Glutamatergic neuron (in vitro differentiated cells): ENCODE results near the gene CHD9NB. TPM values are rescaled to one million over a fixed set of nuclear protein-coding genes. Genes with fewer than 3 reads are reported as not detected.
"Not testable (repeated sequence)": the region's sequence is repeated elsewhere in the genome, so short reads cannot be mapped to it uniquely, and the experiment has no call there.

ENCODE experiments used
- DNase-seq: peaks from one replicate; pipeline ENCODE4 v3.0.0; 2022
- H3K27ac Mint-ChIP-seq: one replicate; pipeline ENCODE4 v1.8.0; 2020; ENCODE audit warnings: mild to moderate bottlenecking, mixed read lengths, inconsistent platforms; ENCODE audit not compliant: unreplicated experiment
- H3K27me3 Mint-ChIP-seq: one replicate; pipeline ENCODE4 v1.8.0; 2020; ENCODE audit warnings: mild to moderate bottlenecking, moderate library complexity, mixed read lengths, inconsistent platforms; ENCODE audit not compliant: unreplicated experiment
- H3K36me3 Mint-ChIP-seq: one replicate; pipeline ENCODE4 v1.8.0; 2020; ENCODE audit warnings: mild to moderate bottlenecking, mixed read lengths, inconsistent platforms; ENCODE audit not compliant: unreplicated experiment
- H3K4me1 Mint-ChIP-seq: one replicate; pipeline ENCODE4 v1.8.0; 2020; ENCODE audit warnings: mild to moderate bottlenecking, low read depth, mixed read lengths, inconsistent platforms; ENCODE audit not compliant: unreplicated experiment
- H3K4me3 Mint-ChIP-seq: one replicate; pipeline ENCODE4 v1.8.0; 2020; ENCODE audit warnings: mild to moderate bottlenecking, mixed read lengths, inconsistent platforms; ENCODE audit not compliant: unreplicated experiment
- H3K9me3 Mint-ChIP-seq: one replicate; pipeline ENCODE4 v1.8.0; 2020; ENCODE audit warnings: mild to moderate bottlenecking, moderate library complexity, mixed read lengths, inconsistent platforms; ENCODE audit not compliant: unreplicated experiment
- total RNA-seq: library from RNA; stranded (reverse); fragmentation: NEBNext Ultra II Directional; extraction: Animal tissue kit (Norgen Biotek cat#: 25700); gene quantifications from one replicate; pipeline ENCODE4 v1.2.1, GENCODE V29; 2021; ENCODE audit not compliant: unreplicated experiment
- TF ChIP-seq, protein P1 (sequence below): fragments of 200-600 bp; sonication (generic); IDR thresholded peaks from one replicate; pipeline ENCODE4 v1.5.0; 2021; ENCODE audit not compliant: partially characterized antibody, unreplicated experiment

The CHD9NB gene
- total RNA-seq, 1 donor from 2014 or later: 1.8 TPM

DNA sequence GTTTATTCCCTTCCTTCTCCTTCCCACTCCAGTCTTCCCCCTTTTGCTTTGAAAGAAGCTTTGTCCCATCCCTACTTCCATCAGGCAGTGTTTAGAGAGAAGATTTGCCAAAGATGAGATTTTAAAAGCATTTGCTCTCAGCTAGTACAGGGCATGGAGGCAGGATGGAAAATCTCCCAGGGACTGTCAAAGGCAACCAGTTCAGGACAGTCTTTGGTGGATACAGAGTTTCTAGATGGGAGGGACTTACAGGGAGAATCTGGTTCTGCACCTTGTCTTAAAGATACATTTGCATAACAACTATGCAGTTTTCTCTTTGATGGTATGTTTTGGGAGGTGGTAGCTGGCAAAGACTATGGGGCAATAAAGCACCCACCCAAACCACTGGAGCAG is 28.3 kb upstream of the CHD9NB start:
- DNase-seq: no peak
- TF ChIP-seq, protein P1, sequence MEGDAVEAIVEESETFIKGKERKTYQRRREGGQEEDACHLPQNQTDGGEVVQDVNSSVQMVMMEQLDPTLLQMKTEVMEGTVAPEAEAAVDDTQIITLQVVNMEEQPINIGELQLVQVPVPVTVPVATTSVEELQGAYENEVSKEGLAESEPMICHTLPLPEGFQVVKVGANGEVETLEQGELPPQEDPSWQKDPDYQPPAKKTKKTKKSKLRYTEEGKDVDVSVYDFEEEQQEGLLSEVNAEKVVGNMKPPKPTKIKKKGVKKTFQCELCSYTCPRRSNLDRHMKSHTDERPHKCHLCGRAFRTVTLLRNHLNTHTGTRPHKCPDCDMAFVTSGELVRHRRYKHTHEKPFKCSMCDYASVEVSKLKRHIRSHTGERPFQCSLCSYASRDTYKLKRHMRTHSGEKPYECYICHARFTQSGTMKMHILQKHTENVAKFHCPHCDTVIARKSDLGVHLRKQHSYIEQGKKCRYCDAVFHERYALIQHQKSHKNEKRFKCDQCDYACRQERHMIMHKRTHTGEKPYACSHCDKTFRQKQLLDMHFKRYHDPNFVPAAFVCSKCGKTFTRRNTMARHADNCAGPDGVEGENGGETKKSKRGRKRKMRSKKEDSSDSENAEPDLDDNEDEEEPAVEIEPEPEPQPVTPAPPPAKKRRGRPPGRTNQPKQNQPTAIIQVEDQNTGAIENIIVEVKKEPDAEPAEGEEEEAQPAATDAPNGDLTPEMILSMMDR: no peak
- Mint-ChIP-seq H3K27me3 (peaks cover 18% of the 10 kb centered on the region), H3K4me1 (peaks cover 57% of the 10 kb centered on the region), H3K27ac (peak overlapping the region; percentile 92), H3K4me3 (peak overlapping the region; percentile 56), H3K36me3 (no peaks in the 10 kb centered on the region), H3K9me3 (peaks cover 13% of the 10 kb centered on the region)

DNA sequence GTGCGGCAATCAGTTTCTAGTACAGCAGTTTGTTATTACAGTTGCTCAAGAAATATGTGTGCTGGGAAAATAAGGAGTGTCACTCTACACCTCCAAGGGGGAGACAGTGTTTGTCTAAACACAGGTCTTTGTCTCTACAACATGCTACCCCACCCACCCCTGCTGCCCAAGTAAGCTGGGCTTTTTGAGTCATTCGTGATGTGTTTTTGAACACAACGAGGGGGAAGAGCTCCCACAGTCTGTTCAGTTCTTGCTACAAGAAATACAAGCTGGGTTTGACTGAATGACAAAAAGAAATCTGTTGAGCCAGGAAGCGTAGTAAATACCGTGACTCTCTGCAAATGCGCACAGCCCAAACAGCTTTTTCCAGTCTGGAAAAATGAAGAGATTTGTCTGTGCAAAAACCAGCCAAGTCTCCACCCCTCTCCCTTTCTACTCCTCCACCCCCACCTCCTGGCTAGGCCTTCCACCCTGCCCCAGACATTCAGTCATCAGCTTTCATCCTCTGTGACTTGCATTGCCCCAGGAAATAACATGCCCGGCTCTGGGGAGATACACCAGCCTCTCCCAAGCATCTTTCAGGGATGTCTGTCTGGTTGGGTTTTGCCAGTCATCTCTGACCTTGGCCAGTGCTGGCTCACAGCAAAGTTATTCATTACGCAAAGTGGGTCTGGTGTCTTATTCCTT is 27.8 kb upstream of the CHD9NB start:
- Mint-ChIP-seq H3K4me1 (peaks cover 52% of the 10 kb centered on the region), H3K27me3 (peaks cover 14% of the 10 kb centered on the region), H3K27ac (peak overlapping the region; percentile 92), H3K4me3 (peak overlapping the region; percentile 56), H3K9me3 (peaks cover 11% of the 10 kb centered on the region), H3K36me3 (peaks cover 5% of the 10 kb centered on the region)
- no peak for DNase-seq
- TF ChIP-seq, protein P1: no peak

DNA sequence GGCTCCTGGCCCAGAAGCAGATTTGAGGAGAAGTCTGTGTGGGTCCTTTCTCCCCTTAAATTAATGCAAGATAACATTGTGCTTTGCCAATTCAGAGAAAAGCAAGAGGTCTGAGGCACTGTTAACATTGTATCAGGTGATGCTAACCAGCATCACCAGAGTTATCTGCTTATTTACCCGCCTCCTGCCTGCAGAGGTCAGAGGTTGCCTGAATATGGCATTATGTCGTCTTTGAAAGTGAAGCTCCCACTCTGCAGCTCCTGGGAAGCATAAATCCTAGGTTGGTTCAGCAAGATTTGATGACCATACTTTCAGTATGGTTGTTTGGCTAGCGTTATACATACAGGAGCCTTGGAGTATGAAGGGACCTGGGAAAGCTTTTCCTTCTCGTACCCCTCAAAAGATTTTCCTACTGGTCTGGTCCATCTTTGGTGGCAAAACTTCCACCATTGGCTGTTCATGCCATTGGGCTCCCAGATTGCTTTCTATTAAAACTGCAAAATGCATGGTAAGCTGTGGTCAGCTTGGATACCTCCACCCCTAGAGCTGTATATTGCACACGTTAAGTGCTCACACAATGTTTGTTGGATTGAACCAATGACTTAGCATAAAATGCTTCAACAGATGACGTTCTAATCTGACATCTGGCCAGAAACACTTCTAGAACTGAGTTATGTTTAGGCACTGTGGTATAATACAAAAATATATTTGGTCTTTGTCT is 26.2 kb upstream of the CHD9NB start:
- Mint-ChIP-seq H3K36me3 (peaks cover 13% of the 10 kb centered on the region), H3K9me3 (peaks cover 7% of the 10 kb centered on the region), H3K27me3 (peaks cover 8% of the 10 kb centered on the region), H3K27ac (no peak overlapping the region), H3K4me1 (peaks cover 39% of the 10 kb centered on the region), H3K4me3 (no peak overlapping the region)
- TF ChIP-seq, protein P1: no peak
- no peak for DNase-seq

DNA sequence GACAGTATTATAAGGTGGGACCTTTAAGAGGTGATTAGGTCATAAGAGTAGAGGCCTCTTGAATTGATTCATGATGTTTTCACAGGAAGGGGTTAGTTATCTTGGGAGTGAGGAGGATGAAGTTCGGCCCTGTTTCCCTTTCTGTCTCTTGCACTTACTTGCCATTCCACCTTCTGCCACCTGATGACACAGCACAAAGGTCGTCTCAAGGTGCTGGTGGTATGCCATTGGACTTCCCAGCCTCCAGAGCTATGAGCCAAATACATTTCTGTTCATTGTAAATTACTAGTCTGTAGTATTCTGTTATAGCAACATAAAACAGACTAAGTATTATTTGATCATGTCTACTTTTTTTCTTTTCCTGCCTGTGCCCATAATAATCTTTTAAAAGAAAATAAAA is 25.6 kb upstream of the CHD9NB start:
- peaks cover 9% of the 10 kb centered on the region for H3K9me3 Mint-ChIP-seq
- H3K36me3 Mint-ChIP-seq: peaks cover 17% of the 10 kb centered on the region
- H3K27ac Mint-ChIP-seq: no peak overlapping the region
- TF ChIP-seq, protein P1: no peak
- H3K27me3 Mint-ChIP-seq: peaks cover 8% of the 10 kb centered on the region
- H3K4me1 Mint-ChIP-seq: peaks cover 32% of the 10 kb centered on the region
- DNase-seq: no peak
- no peak overlapping the region for H3K4me3 Mint-ChIP-seq

DNA sequence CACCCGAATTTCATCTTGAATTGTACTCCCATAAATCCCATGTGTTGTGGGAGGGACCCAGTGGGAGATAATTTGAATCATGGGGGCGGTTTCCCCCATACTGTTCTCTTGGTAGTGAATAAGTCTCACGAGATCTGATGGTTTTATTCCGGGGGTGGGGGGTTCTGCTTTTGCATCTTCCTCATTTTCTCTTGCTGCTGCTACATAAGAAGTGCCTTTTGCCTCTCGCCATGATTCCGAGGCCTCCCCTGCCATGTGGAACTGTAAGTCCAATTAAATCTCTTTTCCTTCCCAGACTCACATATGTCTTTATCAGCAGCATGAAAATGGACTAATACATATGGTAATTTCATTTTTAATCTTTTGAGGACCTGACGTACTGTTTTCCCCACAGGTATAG is 22.8 kb upstream of the CHD9NB start:
- not testable (repeated sequence) for H3K4me3 Mint-ChIP-seq, H3K27ac Mint-ChIP-seq, H3K27me3 Mint-ChIP-seq, DNase-seq, H3K9me3 Mint-ChIP-seq
- Mint-ChIP-seq H3K36me3 (peaks cover 17% of the 10 kb centered on the region), H3K4me1 (peaks cover 25% of the 10 kb centered on the region)

DNA sequence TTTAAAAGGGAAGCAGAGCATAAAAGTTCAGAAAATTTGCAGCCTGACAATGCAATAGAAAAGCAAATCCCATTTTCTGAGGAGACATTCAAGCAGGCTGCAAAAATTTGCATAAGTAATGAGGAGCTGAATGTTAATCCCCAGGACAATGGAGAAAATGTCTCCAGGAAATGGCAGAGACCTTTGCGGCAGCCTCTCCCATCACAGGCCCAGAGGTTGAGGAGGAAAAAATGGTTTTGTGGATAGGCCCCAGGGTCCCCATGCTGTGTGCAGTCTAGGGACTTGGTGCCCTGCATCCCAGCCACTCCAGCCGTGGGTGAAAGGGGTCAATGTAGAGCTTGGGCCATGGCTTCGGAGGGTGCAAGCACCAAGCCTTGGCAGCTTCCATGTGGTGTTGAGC is 21.6 kb upstream of the CHD9NB start:
- H3K4me3 Mint-ChIP-seq, H3K9me3 Mint-ChIP-seq, H3K27ac Mint-ChIP-seq, DNase-seq, H3K27me3 Mint-ChIP-seq: not testable (repeated sequence)
- peaks cover 17% of the 10 kb centered on the region for H3K36me3 Mint-ChIP-seq
- peaks cover 13% of the 10 kb centered on the region for H3K4me1 Mint-ChIP-seq
